DOHH2 (cell line): ENCODE measurements around the gene GYPC.

Source experiments
- CTCF ChIP-seq: fragments of 200-600 bp; sonication (generic); IDR thresholded peaks from one replicate; pipeline ENCODE4 v1.5.1; 2014; ENCODE audit warnings: antibody characterized with exemption, mild to moderate bottlenecking, low read depth, low read length; ENCODE audit not compliant: poor library complexity, severe bottlenecking
- EZH2phosphoT487 ChIP-seq: fragments of 200-600 bp; sonication (generic); IDR thresholded peaks from 2 replicates; pipeline ENCODE4 v1.6.1; 2017; ENCODE audit warnings: borderline replicate concordance, mild to moderate bottlenecking, antibody characterized with exemption, low read length, moderate library complexity, mixed read lengths

GRCh38 chr2:126677176-126677538 lies 21.2 kb downstream of the GYPC start:
- TF ChIP-seq CTCF (no peak), EZH2phosphoT487 (no peak)
